Progenitor cell of endocrine pancreas (in vitro differentiated cells): Measurements from ENCODE around the gene ATPAF1. TPM values are rescaled to one million over a fixed set of nuclear protein-coding genes. Genes with fewer than 3 reads are reported as not detected.

Experiments
- DNase-seq: peaks from one replicate; pipeline ENCODE4 v3.0.0; 2021; ENCODE audit warnings: low spot score; ENCODE audit not compliant: unreplicated experiment
- H3K27ac Mint-ChIP-seq: 2 replicates; pipeline ENCODE4 v1.8.0; 2021; ENCODE audit warnings: mild to moderate bottlenecking, moderate library complexity, mixed read lengths
- H3K27me3 Mint-ChIP-seq: 2 replicates; pipeline ENCODE4 v1.8.0; 2021; ENCODE audit warnings: mixed read lengths
- H3K36me3 Mint-ChIP-seq: 2 replicates; pipeline ENCODE4 v1.8.0; 2022; ENCODE audit warnings: mixed read lengths; ENCODE audit not compliant: insufficient read depth
- H3K4me1 Mint-ChIP-seq: 2 replicates; pipeline ENCODE4 v1.8.0; 2021; ENCODE audit warnings: low read depth, mixed read lengths
- H3K4me3 Mint-ChIP-seq: 2 replicates; pipeline ENCODE4 v1.8.0; 2021; ENCODE audit warnings: low read depth, mild to moderate bottlenecking, moderate library complexity, mixed read lengths
- H3K9me3 Mint-ChIP-seq: 2 replicates; pipeline ENCODE4 v1.8.0; 2021; ENCODE audit warnings: low read depth, mixed read lengths
- CTCF ChIP-seq: fragments of 200-600 bp; sonication (generic); IDR thresholded peaks from one replicate; pipeline ENCODE4 v1.5.0; 2021; ENCODE audit warnings: antibody characterized with exemption, mild to moderate bottlenecking; ENCODE audit not compliant: unreplicated experiment
- total RNA-seq: library from RNA; stranded (reverse); gene quantifications from 2 replicates; pipeline ENCODE4 v1.2.1, GENCODE V29; 2021

The ATPAF1 gene
- total RNA-seq, 1 donor from 2014 or later = 52.7 TPM

- H3K9me3 Mint-ChIP-seq = no peaks in the 10 kb centered on the region
- peaks cover 16% of the 10 kb centered on the region for H3K36me3 Mint-ChIP-seq
- no peak overlapping the region for H3K4me3 Mint-ChIP-seq
- H3K27ac Mint-ChIP-seq = no peak overlapping the region
- peaks cover 4% of the 10 kb centered on the region for H3K4me1 Mint-ChIP-seq
- DNase-seq = no peak
- no peak for TF ChIP-seq CTCF
- H3K27me3 Mint-ChIP-seq = no peaks in the 10 kb centered on the region
These were observed 84.7 kb downstream of the ATPAF1 start for GRCh38 chr1:46583494-46583893.

DNA sequence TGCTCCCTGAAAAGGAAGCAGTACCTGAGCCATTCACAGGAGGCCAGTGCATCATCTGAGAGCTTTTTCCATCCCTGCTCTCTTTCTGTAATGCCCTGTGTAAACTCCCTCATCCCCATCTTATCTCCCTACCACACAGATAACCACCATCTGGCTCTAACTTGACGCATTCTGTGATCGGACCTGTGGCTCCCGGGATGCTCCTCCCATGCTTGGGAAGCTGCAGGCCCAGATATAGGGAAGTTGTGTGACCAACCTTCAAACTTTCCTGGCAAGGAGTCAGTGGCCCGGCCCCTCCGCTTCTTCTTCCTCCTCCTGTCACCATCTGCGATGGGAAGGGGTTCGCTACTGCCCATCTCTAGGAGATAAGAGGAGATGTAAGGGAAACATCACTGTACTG, 85.2 kb downstream of the ATPAF1 start:
- Mint-ChIP-seq H3K27ac (no peak overlapping the region), H3K9me3 (no peaks in the 10 kb centered on the region), H3K4me3 (no peak overlapping the region), H3K27me3 (no peaks in the 10 kb centered on the region), H3K4me1 (peaks cover 4% of the 10 kb centered on the region), H3K36me3 (peaks cover 18% of the 10 kb centered on the region)
- DNase-seq = no peak
- TF ChIP-seq CTCF = no peak

Other genes with a start within 250 kb of the ATPAF1 start
- not detected in 2 replicates for gene DMBX1, start 178.5 kb downstream of the ATPAF1 start, total RNA-seq
- not detected in 2 replicates for gene KNCN, start 116.7 kb downstream of the ATPAF1 start, total RNA-seq
- 29.3 and 31.9 TPM in 2 replicates for gene MKNK1, start 64.1 kb downstream of the ATPAF1 start, total RNA-seq
- gene MOB3C, start 51.6 kb downstream of the ATPAF1 start, total RNA-seq = 5.5 and 5.6 TPM in 2 replicates
- gene TEX38, start 3.5 kb upstream of the ATPAF1 start, total RNA-seq = 0.31 and 0.38 TPM in 2 replicates
- gene EFCAB14, start 50.8 kb upstream of the ATPAF1 start, total RNA-seq = 63.6 and 65.2 TPM in 2 replicates
- 0.80 TPM in 1 of 2 replicates, not detected in the other for gene CYP4B1, start 130.7 kb upstream of the ATPAF1 start, total RNA-seq